DMS114 treated with DMSO at 0.1 percent for 48 hours (cell line): Measurements from ENCODE around the gene LAMB2.

ENCODE experiments used
- DNase-seq: peaks from one replicate; lab custom pipeline; 2025; ENCODE audit not compliant: unreplicated experiment; lab: John Stamatoyannopoulos, UW

LAMB2 gene

GRCh38 chr3:49161808-49162530 is 29.1 kb upstream of the LAMB2 start:
- DNase-seq, result no peak

GRCh38 chr3:49161197-49161596 is 28.3 kb upstream of the LAMB2 start:
- DNase-seq, result no peak

GRCh38 chr3:49158792-49159191 is 25.9 kb upstream of the LAMB2 start:
- no peak for DNase-seq

- no peak for DNase-seq
These were observed 25.4 kb upstream of the LAMB2 start for GRCh38 chr3:49158103-49158709.

- no peak for DNase-seq
These were observed 24.4 kb upstream of the LAMB2 start for GRCh38 chr3:49157289-49157688.

- no peak for DNase-seq
These were observed 20.6 kb upstream of the LAMB2 start for GRCh38 chr3:49153349-49153912.

DNA sequence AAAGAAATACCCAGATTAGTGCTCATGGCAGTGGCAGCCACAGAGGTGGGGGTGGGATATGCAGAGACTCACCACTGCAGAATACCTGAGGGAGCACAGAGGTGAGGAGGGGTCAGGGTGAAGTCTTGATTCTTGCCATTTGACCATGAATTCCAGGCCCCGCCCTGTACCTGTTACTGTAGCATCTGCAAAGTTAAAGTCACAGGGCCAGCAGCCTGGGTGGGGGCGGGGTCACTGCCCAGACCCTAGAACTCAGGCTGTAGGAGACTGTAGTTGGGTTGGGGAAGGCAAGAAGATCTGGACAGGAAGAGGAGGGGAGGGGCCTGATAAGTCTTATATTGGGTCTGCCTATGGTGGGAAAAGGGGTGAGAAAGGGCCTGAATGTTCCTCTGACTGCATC is 18.8 kb upstream of the LAMB2 start:
- no peak for DNase-seq

GRCh38 chr3:49148159-49148558 is 15.3 kb upstream of the LAMB2 start:
- DNase-seq, result no peak

- DNase-seq, result no peak
These were observed 7.2 kb upstream of the LAMB2 start for GRCh38 chr3:49140080-49140479.

DNA sequence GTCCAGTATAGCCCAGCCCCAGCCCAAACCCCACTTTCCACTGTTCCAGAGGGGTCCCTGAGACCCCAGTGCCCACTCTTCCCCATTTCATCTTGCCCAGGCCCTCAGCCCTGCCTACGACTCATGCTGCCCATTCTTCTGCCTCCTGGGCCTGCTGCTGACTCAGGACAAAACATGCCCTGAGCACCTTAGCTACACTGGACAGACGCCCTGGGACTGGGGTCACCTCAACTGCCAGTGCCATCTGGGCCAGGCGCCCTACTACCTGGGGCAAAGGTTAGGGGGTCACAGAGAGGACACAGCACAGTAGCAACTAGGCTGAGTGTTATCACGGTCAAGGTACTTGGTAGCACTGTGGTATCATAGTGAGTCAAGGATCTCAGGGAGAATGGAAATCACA is 2.6 kb upstream of the LAMB2 start:
- DNase-seq, result no peak

- DNase-seq, result no peak
These were observed 1.8 kb upstream of the LAMB2 start for GRCh38 chr3:49134471-49135265.

DNA sequence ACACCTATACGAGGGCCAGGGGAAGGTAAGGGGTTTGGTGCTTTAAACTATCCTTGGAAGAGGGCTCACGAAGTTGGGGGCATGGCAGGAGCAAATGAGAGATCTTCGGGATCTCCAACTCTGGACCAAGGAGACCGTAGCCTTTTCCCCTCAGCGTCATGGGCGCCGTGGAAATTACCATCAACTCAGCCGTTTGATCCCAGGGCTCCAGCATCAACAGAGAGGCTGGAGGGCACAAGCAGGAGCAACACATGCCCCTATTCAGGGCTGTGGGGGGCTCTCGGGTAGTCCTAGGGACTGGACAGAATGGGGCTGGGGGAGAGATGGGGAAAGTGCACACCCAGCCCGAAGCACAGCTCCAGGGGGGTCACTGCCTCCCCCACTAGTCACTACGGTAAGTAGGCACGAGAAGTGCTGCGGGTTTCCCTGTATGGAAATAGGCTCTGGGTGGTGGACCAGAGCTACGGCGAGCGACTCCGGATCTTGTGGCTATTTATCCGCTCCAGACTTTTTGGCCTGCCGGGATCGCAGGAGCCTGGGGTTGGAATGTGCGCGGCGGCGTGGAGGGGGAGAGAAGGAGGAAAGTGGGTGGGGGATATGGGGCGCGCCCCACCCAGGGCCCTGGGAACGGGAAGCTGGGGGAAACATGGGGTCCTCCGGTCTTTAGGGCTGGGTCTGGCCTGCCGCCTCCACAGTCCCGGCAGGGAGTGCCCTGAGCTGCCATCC is 539 bp upstream of the LAMB2 start:
- DNase-seq, result peak; percentile 76

GRCh38 chr3:49132073-49132436 is 795 bp downstream of the LAMB2 start:
- DNase-seq, result no peak

DNA sequence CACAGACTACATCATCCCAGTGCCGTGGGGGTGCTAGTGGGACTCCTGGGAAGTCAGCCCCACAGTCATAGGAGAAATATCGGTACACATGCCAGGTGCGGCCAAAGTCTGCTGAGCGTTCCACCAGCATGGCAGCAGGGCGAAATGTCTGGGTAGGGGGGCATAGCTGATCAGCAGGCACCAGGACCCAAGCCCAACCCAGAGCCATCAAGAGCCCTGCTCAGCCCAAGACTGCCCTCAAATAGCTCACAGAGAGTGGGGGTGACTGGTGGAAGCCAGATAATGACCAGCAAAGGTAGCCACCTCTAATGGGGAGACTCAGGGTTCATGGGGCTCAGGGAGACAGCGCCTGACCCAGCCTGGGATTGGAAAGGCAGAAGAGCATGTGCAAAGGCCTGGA is 1.3 kb downstream of the LAMB2 start:
- no peak for DNase-seq

- no peak for DNase-seq
These were observed 1.8 kb downstream of the LAMB2 start for GRCh38 chr3:49131040-49131439.

DNA sequence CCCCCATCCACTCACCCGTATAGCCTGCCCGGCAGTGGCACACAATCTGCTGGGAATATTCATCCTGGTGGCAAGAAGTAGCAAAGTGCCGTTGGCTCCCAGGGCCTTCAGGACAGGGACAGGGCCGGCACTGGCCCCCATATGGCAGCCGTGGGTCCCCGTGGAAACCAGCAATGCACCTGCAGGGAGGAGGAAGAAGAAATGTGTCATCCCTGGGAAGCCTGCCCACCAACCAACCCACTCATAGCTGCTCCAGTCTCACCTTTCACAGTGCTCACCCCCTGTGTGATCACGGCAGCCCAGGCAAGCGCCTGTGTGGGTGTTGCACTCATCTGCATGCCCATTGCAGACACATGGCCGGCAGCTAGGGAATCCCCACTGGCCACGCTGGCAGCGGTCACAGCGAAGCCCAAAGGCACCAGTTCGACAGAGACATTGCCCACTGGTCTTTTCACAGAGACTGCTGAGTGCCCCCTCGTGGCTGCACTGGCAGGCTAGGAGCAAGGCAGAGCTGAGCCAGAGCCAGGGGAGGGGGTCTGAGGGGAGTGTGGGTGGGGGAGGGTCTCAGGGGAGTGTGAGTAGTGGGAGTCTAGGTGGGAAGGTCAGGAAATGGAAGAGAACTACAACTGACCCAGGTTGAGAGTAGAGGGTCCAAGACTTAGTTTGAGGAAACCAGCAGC is 7.7 kb downstream of the LAMB2 start:
- DNase-seq, result no peak

DNA sequence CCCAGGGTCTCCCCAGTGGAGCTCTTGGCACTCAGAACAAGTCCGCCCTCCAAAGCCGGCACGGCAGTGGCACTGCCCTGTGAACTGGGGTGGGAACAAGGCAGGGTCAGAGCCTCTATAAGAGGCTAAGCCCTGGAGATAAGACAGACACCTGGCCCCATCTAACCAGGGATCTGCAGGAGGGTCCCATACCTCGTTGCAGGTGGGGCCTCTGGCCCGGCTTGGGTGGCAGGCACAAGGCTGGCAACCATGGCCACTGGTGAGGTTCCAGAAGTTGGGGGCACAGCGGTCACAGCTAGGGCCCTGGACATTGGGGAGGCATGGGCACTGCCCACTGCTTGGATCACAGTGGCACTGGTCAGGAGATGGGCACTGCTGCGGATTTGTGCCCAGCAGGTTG is 8.6 kb downstream of the LAMB2 start:
- DNase-seq, result no peak

DNA sequence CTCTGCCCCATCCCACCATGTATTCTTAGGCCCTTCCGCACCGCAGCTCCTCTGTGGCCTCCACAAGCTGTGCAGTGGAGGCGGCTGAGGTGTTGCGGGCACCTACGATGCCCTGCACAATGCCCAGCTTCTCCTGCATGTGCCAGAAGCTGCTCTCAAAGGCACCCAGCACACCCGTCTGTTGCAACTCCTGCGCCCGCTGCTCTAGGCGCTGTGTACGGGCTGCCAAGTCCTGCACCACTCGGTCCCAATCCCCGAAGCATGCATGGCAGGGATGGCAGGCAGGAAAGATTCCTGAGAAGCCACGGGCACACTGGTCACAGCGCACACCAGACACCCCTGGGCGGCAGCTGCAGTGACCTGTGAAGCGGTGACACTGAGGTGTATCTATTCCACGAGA is 9.2 kb downstream of the LAMB2 start:
- no peak for DNase-seq

GRCh38 chr3:49122886-49123545 is 9.8 kb downstream of the LAMB2 start:
- no peak for DNase-seq

DNA sequence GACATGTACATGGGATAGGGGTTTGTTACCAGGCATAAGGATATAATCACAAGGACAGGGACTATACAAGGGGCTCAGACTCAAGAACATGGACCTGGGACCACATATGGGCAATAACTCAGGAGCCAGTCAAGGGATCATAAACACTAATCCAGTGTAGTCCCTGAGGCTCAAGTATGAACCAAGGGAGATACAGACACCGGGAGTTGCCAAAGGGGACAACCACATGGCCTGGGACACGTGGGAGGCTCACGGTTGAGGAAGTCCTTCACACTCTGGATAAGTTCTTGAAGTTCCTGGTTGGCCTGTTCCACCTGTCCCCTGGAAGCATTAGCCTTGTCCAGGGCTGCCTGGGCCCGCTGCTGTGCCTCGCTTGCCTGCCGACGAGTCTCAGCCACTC is 10.4 kb downstream of the LAMB2 start:
- no peak for DNase-seq
